ENCODE results near the gene GPR52.

DNA sequence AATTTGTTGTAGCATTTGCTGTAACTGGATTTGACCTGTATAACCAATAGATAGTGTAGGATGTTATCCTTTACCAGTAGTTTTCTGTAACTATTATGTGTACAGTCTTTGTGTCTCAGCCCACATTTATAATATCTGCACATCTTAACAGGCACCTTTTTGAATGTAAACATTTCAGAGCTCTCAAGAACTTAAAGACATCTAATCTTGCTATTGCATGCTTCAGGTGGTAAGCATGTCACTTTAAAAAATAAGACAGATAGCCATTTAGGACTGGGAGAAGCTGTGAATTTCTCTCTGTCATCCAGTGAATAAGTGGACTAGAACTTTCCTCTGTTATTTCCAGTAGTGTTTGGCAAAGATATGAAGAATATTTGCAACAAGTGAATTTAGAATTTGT, 22.6 kb upstream of the GPR52 start:
- TF ChIP-seq, protein P1, sequence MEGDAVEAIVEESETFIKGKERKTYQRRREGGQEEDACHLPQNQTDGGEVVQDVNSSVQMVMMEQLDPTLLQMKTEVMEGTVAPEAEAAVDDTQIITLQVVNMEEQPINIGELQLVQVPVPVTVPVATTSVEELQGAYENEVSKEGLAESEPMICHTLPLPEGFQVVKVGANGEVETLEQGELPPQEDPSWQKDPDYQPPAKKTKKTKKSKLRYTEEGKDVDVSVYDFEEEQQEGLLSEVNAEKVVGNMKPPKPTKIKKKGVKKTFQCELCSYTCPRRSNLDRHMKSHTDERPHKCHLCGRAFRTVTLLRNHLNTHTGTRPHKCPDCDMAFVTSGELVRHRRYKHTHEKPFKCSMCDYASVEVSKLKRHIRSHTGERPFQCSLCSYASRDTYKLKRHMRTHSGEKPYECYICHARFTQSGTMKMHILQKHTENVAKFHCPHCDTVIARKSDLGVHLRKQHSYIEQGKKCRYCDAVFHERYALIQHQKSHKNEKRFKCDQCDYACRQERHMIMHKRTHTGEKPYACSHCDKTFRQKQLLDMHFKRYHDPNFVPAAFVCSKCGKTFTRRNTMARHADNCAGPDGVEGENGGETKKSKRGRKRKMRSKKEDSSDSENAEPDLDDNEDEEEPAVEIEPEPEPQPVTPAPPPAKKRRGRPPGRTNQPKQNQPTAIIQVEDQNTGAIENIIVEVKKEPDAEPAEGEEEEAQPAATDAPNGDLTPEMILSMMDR (IDR thresholded peaks at IDR 0.05; ENCODE audit: low read depth, low read length): no peak
- TF ChIP-seq MYC (IDR thresholded peaks at IDR 0.05; ENCODE audit: low read depth, low read length): no peak
- TF ChIP-seq, protein P2, sequence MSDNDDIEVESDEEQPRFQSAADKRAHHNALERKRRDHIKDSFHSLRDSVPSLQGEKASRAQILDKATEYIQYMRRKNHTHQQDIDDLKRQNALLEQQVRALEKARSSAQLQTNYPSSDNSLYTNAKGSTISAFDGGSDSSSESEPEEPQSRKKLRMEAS (IDR thresholded peaks at IDR 0.05; ENCODE audit: low read depth, low read length): no peak
